ENCODE measurements around the gene SEC14L1.

SEC14L1 gene

GRCh38 chr17:77115510-77115909 is 25.3 kb upstream of the SEC14L1 start:
- Mint-ChIP-seq H3K27ac (peak overlapping the region; percentile 21 to 99 (median 94)), H3K27me3 (ENCODE audit: low read depth) (no peaks in the 10 kb centered on the region), H3K36me3 (ENCODE audit: low read depth) (no peaks in the 10 kb centered on the region), H3K4me1 (peaks cover 44% of the 10 kb centered on the region), H3K9me3 (no peaks in the 10 kb centered on the region), H3K4me3 (peak overlapping the region in 1 of 3 experiments; percentile 44)
- no peak for TF ChIP-seq CTCF (IDR thresholded peaks at IDR 0.05; ENCODE audit: unreplicated experiment in 3 of 3)

- no peaks in the 10 kb centered on the region for H3K36me3 Mint-ChIP-seq (ENCODE audit: low read depth)
- H3K27ac Mint-ChIP-seq = peak overlapping the region; percentile 41 to 99 (median 66)
- no peaks in the 10 kb centered on the region for H3K27me3 Mint-ChIP-seq (ENCODE audit: low read depth)
- peak overlapping the region in 1 of 3 experiments; percentile 21 for H3K4me3 Mint-ChIP-seq
- no peak for TF ChIP-seq CTCF (IDR thresholded peaks at IDR 0.05; ENCODE audit: unreplicated experiment in 3 of 3)
- H3K4me1 Mint-ChIP-seq = peaks cover 46% of the 10 kb centered on the region
- no peaks in the 10 kb centered on the region for H3K9me3 Mint-ChIP-seq
Measured at GRCh38 chr17:77115947-77116346, 24.8 kb upstream of the SEC14L1 start.

- Mint-ChIP-seq H3K4me1 (peaks cover 45% of the 10 kb centered on the region), H3K4me3 (peak overlapping the region in 1 of 3 experiments; percentile 21), H3K36me3 (ENCODE audit: low read depth) (no peaks in the 10 kb centered on the region), H3K9me3 (no peaks in the 10 kb centered on the region), H3K27me3 (ENCODE audit: low read depth) (no peaks in the 10 kb centered on the region), H3K27ac (peak overlapping the region; percentile 41 to 99 (median 66))
- TF ChIP-seq CTCF (IDR thresholded peaks at IDR 0.05; ENCODE audit: unreplicated experiment in 3 of 3) = no peak
Measured at GRCh38 chr17:77116371-77116860, 24.4 kb upstream of the SEC14L1 start.

- no peaks in the 10 kb centered on the region for H3K27me3 Mint-ChIP-seq (ENCODE audit: low read depth)
- H3K36me3 Mint-ChIP-seq (ENCODE audit: low read depth) = no peaks in the 10 kb centered on the region
- no peak for TF ChIP-seq CTCF (IDR thresholded peaks at IDR 0.05; ENCODE audit: unreplicated experiment in 3 of 3)
- peak overlapping the region in 1 of 3 experiments; percentile 99 for H3K27ac Mint-ChIP-seq
- no peak overlapping the region for H3K4me3 Mint-ChIP-seq
- H3K4me1 Mint-ChIP-seq = peaks cover 44% of the 10 kb centered on the region
- H3K9me3 Mint-ChIP-seq = no peaks in the 10 kb centered on the region
Measured at GRCh38 chr17:77117415-77117814, 23.4 kb upstream of the SEC14L1 start.

- TF ChIP-seq CTCF (IDR thresholded peaks at IDR 0.05; ENCODE audit: unreplicated experiment in 3 of 3) = no peak
- Mint-ChIP-seq H3K27me3 (ENCODE audit: low read depth) (no peaks in the 10 kb centered on the region), H3K4me3 (no peak overlapping the region), H3K36me3 (ENCODE audit: low read depth) (no peaks in the 10 kb centered on the region), H3K9me3 (no peaks in the 10 kb centered on the region), H3K27ac (peak overlapping the region in 2 of 3 experiments; percentile 54 to 99), H3K4me1 (peaks cover 47% of the 10 kb centered on the region)
Measured at GRCh38 chr17:77118251-77118928, 22.4 kb upstream of the SEC14L1 start.

Measured in nephron (organoid).